ENCODE measurements around the gene SYT9. TPM values are rescaled to one million over a fixed set of nuclear protein-coding genes. Genes with fewer than 3 reads are reported as not detected.

Gene SYT9
- polyA plus RNA-seq, 1 donor from 2014 or later: 2.3 TPM

DNA sequence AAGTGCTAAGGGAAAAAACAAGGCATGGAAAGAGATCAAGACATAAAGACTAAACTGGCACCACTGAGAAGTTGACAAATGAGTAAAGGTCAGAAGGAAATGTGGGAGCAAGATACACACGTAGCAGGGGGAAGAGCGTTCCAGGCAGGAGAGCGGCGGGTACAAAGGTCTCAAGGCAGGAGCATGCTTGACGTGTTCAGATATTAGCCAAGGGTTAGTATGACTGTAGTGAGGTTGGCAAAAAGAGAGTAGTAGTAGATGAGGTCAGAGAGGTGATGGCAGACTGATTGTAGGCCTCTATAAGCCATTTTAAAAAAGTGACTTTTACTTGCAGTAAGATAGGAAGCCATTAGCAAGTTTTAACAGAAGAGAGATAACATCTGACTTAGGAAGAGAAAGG lies 9.9 kb downstream of the SYT9 start:
- Histone ChIP-seq H3K27me3 (ENCODE audit: insufficient read depth, low read depth, low read length) (no peaks in the 10 kb centered on the region), H3K27ac (ENCODE audit: low read length) (no peak overlapping the region), H3F3A (ENCODE audit: insufficient read depth, low read length, poor library complexity, severe bottlenecking) (no peaks in the 10 kb centered on the region), H4K20me1 (ENCODE audit: insufficient read depth) (no peaks in the 10 kb centered on the region), H3K9me3 (ENCODE audit: low read length) (no peaks in the 10 kb centered on the region), H3K9me2 (ENCODE audit: insufficient read depth, low read length) (no peaks in the 10 kb centered on the region), H3K9ac (ENCODE audit: low read length) (no peak overlapping the region), H3K79me2 (replicated peaks; ENCODE audit: insufficient read depth, low read length) (no peaks in the 10 kb centered on the region), H2AFZ (ENCODE audit: low read depth, low read length) (no peak overlapping the region), H3K4me3 (ENCODE audit: low read length) (no peak overlapping the region), H3K4me2 (ENCODE audit: low read length) (no peak overlapping the region), H3K36me3 (ENCODE audit: insufficient read depth, low read length) (no peaks in the 10 kb centered on the region)
- TF ChIP-seq RAD21 (conservative IDR thresholded peaks at IDR 0.05) (no peak), EZH2 (IDR thresholded peaks at IDR 0.05; ENCODE audit: borderline replicate concordance, insufficient read depth, low read length, poor library complexity, severe bottlenecking) (no peak), TAF1 (IDR thresholded peaks at IDR 0.05; ENCODE audit: low read depth) (no peak), SMC3 (conservative IDR thresholded peaks at IDR 0.05; ENCODE audit: poor library complexity) (no peak), POLR2AphosphoS5 (IDR thresholded peaks at IDR 0.05) (no peak), MXI1 (conservative IDR thresholded peaks at IDR 0.05; ENCODE audit: poor library complexity, severe bottlenecking) (no peak), EP300 (conservative IDR thresholded peaks at IDR 0.05; ENCODE audit: poor library complexity, severe bottlenecking) (no peak)
- TF ChIP-seq, protein P1, sequence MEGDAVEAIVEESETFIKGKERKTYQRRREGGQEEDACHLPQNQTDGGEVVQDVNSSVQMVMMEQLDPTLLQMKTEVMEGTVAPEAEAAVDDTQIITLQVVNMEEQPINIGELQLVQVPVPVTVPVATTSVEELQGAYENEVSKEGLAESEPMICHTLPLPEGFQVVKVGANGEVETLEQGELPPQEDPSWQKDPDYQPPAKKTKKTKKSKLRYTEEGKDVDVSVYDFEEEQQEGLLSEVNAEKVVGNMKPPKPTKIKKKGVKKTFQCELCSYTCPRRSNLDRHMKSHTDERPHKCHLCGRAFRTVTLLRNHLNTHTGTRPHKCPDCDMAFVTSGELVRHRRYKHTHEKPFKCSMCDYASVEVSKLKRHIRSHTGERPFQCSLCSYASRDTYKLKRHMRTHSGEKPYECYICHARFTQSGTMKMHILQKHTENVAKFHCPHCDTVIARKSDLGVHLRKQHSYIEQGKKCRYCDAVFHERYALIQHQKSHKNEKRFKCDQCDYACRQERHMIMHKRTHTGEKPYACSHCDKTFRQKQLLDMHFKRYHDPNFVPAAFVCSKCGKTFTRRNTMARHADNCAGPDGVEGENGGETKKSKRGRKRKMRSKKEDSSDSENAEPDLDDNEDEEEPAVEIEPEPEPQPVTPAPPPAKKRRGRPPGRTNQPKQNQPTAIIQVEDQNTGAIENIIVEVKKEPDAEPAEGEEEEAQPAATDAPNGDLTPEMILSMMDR (IDR thresholded peaks at IDR 0.05; ENCODE audit: poor library complexity, severe bottlenecking): no peak
- TF ChIP-seq, protein P2, sequence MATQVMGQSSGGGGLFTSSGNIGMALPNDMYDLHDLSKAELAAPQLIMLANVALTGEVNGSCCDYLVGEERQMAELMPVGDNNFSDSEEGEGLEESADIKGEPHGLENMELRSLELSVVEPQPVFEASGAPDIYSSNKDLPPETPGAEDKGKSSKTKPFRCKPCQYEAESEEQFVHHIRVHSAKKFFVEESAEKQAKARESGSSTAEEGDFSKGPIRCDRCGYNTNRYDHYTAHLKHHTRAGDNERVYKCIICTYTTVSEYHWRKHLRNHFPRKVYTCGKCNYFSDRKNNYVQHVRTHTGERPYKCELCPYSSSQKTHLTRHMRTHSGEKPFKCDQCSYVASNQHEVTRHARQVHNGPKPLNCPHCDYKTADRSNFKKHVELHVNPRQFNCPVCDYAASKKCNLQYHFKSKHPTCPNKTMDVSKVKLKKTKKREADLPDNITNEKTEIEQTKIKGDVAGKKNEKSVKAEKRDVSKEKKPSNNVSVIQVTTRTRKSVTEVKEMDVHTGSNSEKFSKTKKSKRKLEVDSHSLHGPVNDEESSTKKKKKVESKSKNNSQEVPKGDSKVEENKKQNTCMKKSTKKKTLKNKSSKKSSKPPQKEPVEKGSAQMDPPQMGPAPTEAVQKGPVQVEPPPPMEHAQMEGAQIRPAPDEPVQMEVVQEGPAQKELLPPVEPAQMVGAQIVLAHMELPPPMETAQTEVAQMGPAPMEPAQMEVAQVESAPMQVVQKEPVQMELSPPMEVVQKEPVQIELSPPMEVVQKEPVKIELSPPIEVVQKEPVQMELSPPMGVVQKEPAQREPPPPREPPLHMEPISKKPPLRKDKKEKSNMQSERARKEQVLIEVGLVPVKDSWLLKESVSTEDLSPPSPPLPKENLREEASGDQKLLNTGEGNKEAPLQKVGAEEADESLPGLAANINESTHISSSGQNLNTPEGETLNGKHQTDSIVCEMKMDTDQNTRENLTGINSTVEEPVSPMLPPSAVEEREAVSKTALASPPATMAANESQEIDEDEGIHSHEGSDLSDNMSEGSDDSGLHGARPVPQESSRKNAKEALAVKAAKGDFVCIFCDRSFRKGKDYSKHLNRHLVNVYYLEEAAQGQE (IDR thresholded peaks at IDR 0.05; ENCODE audit: borderline replicate concordance): no peak

DNA sequence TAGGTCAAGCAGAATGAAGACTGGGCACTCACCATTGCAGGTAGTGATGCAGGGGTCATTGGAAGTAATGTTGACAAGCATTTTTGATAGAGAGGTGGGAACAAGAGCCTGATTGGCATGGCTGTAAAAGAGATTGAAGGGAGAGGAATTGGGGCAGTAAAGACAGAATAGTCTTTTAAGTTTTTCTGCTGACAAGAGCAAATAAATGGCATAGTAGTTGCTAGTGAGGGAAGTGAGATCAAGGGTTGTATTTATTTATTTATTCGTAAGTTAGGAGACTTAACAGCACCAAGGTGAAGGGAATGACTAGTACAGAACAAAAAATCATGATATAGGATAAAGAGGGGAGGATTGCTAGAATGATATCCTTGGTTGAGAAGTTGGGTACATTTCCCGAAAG lies 11.0 kb downstream of the SYT9 start:
- Histone ChIP-seq H3K27ac (ENCODE audit: low read length) (no peak overlapping the region), H3K9me3 (ENCODE audit: low read length) (no peaks in the 10 kb centered on the region), H3K4me2 (ENCODE audit: low read length) (no peak overlapping the region), H3F3A (ENCODE audit: insufficient read depth, low read length, poor library complexity, severe bottlenecking) (no peaks in the 10 kb centered on the region), H3K9me2 (ENCODE audit: insufficient read depth, low read length) (no peaks in the 10 kb centered on the region), H4K20me1 (ENCODE audit: insufficient read depth) (no peaks in the 10 kb centered on the region), H3K27me3 (ENCODE audit: insufficient read depth, low read depth, low read length) (no peaks in the 10 kb centered on the region), H3K9ac (ENCODE audit: low read length) (no peak overlapping the region), H2AFZ (ENCODE audit: low read depth, low read length) (no peak overlapping the region), H3K79me2 (replicated peaks; ENCODE audit: insufficient read depth, low read length) (no peaks in the 10 kb centered on the region), H3K4me3 (ENCODE audit: low read length) (no peak overlapping the region), H3K36me3 (ENCODE audit: insufficient read depth, low read length) (no peaks in the 10 kb centered on the region)
- no peak for TF ChIP-seq TAF1 (IDR thresholded peaks at IDR 0.05; ENCODE audit: low read depth)
- TF ChIP-seq SMC3 (conservative IDR thresholded peaks at IDR 0.05; ENCODE audit: poor library complexity): no peak
- TF ChIP-seq, protein P1 (IDR thresholded peaks at IDR 0.05; ENCODE audit: poor library complexity, severe bottlenecking): no peak
- no peak for TF ChIP-seq MXI1 (conservative IDR thresholded peaks at IDR 0.05; ENCODE audit: poor library complexity, severe bottlenecking)
- no peak for TF ChIP-seq EZH2 (IDR thresholded peaks at IDR 0.05; ENCODE audit: borderline replicate concordance, insufficient read depth, low read length, poor library complexity, severe bottlenecking)
- TF ChIP-seq, protein P2 (IDR thresholded peaks at IDR 0.05; ENCODE audit: borderline replicate concordance): no peak
- no peak for TF ChIP-seq EP300 (conservative IDR thresholded peaks at IDR 0.05; ENCODE audit: poor library complexity, severe bottlenecking)
